Stimulated activated CD4-positive, alpha-beta T cell treated with anti-CD3 and anti-CD28 coated beads, Interleukin-2, amount 100 ng/mL, for 24 hours (primary cell): ENCODE measurements around the gene SPDYE3.
"Not testable (repeated sequence)": the region's sequence is repeated elsewhere in the genome, so short reads cannot be mapped to it uniquely, and the experiment has no call there.

Experiments used
- DNase-seq, 2 donors: peaks; one replicate each; pipeline ENCODE4 v3.0.0-alpha.2; 2020

Gene SPDYE3, protein sequence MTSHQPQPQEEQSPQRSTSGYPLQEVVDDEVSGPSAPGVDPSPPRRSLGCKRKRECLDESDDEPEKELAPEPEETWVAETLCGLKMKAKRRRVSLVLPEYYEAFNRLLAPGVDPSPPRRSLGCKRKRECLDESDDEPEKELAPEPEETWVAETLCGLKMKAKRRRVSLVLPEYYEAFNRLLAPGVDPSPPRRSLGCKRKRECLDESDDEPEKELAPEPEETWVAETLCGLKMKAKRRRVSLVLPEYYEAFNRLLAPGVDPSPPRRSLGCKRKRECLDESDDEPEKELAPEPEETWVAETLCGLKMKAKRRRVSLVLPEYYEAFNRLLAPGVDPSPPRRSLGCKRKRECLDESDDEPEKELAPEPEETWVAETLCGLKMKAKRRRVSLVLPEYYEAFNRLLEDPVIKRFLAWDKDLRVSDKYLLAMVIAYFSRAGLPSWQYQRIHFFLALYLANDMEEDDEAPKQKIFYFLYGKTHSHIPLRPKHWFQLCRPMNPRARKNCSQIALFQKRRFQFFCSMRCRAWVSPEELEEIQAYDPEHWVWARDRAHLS

DNA sequence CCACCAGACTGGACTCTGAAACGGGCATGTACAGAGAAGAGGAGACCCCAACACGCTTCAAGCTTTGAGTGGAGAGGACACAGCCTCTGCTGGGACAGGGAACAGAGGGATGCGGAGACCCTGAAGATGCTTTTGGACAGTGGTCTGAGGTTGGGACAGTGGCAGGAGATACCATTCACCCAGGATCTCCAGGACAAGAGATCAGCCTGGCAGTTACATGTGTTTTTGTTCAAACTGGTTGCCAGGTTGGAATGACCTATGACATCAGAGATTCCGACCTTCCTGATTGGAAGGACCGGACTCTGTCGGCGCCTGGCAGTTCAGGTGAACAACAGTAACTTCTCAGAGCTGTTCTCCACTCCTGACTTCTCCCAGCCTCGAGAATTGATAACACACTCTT is at the start of gene SPDYE3:
SPDYE3 (plus strand) TSS at position 301 of the 400 bp plus-strand sequence. CDS start 184 bp downstream, outside the sequence.
- DNase-seq = not testable (repeated sequence)

DNA sequence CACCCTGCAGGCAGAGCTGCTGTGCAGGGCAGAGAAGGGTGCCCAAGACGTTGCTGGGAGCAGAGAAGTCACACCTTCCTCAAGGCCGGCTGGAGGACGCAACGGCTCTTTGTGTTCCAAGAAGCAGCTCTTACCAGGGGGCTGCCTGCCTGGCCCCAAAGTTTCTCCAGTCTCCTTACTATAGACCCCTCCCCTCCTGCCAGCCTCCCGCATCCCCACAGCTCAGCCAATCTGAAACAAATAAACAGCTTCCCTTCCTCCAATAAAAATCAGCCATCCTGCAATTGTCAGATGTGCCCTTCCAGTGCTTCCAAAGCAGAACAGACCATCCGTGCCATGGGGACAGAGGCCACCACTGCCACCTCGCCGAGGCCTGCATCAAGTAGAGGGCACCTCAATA is 47.5 kb upstream of the SPDYE3 start:
- not testable (repeated sequence) for DNase-seq

DNA sequence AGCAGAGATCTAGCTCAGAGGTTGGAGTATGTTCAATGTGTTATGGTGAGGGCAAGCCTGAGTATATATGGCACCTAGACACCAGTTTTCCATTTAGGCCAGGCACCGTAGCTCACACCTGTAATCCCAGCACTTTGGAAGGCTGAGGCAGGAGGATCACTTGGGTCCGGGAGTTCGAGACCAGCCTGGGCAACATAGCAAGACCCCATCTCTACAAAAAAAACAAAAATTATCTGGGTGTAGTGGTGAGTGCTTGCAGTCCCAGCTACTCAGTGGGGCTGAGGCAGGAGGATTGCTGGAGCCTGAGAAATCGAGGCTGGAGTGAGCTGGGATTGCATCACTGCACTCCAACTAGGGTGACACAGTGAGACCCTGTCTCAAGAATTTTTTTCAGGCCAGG is 44.6 kb upstream of the SPDYE3 start:
- not testable (repeated sequence) for DNase-seq

DNA sequence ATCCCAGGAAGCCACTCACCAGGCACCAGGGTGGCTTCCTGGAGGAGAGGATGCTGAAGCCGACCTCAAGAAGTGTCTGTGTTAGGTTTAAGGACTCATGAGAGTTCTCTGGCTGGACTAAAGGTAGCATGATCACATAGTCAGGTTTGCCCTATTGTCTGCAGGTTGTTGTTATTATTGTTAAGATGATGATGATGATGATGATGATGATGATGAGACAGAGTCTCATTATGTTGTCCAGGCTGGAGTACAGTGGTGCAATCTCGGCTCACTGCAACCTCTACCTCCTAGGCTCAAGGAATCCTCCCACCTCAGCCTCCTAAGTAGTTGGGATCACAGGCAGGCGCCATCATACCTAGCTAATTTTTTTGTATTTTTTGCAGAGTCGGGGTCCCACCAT is 43.3 kb upstream of the SPDYE3 start:
- DNase-seq = not testable (repeated sequence)

DNA sequence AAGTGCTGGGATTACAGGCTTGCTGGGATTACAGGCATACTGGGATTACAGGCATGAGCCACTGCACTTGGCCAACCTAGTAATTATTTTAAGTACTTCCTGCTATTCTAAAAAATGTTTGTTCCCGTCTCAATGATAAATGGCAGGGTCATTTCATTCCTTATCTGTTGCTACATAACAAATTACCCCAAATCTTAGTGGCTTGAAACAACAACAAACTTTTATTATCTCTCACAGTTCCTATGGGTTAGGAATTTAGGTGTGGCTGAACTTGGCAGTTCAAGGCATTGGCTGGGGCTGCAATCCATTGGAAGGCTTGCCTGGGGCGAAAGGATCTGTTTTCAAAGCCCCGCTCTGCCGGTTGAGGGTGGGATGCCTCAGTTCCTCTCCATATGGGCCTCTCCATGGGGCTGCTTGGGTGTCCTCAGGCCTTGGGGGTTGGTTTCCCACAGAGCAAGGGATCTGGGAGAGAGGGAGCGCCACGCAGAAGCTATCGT is 42.8 kb upstream of the SPDYE3 start:
- not testable (repeated sequence) for DNase-seq

DNA sequence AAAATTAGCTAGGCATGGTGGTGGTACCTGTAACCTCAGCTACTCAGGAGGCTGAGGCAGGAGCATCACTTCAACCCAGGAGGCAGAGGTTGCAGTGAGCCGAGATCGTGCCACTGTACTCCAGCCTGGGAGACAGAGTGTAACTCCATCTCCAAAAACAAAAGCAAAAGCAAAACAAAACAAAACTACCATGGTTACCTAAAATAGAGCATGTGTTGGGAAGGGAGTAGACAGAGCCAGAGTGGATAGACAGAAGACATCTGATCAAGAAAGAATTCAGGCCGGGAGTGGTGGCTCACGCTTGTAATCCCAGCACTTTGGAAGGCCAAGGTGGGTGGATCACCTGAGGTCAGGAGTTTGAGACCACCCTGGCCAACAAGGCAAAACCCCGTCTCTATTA is 41.7 kb upstream of the SPDYE3 start:
- DNase-seq = not testable (repeated sequence)

DNA sequence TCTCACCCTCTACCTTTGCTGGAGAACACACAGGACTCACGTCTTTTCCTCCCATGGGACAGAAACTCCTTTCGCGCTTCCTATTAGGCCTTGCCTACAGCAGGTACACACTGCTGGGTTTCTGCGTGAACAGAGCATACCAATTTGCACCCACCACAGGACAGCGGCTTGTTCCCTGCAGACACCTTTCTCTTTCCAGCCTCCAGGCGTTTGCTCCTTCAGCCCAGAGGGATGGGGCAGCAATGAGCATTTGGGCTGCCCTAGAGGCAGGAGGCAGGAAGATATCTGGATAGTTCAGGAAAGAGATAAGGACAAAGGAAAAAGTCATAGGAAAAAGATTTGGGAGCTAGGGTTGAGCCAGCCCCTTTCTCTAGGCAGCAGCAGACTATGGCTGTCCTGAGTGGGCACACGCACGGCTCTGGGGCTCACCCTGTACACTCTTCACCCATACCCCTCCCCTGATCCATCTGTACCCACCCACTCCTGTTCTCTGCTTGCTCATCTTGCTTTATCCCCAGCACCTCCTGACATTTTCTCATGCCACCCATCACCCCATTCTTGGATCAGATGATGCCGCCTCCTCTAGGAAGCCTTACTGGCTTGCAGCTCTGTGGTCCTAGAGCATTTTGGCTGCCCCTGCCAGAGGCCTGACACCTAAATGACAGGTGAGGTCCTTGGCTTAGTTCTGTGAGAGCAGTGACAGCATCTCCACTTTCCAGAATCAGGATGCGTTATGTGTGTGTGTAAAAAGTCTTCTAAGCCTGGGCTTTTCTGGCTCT is 40.7 kb upstream of the SPDYE3 start:
- no peak for DNase-seq

DNA sequence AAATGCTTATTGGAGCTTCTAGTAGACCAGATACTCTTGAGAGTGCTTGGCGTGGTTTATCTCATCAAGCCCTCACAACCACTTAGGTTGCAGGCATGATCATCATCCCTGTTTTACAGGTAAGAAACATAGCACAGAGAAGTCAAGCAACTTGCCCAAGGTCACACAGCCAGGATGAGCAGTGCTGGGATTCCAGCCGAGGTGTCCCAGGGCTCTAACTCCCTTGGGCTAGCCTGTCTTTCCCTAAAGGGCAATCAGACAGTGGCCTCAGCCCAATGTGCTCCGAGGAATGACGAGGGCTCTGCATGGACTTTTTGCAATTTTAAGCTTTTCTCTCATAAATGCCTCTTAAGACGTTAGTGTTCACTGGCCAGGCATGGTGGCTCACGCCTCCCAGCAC is 39.9 kb upstream of the SPDYE3 start:
- DNase-seq = no peak

DNA sequence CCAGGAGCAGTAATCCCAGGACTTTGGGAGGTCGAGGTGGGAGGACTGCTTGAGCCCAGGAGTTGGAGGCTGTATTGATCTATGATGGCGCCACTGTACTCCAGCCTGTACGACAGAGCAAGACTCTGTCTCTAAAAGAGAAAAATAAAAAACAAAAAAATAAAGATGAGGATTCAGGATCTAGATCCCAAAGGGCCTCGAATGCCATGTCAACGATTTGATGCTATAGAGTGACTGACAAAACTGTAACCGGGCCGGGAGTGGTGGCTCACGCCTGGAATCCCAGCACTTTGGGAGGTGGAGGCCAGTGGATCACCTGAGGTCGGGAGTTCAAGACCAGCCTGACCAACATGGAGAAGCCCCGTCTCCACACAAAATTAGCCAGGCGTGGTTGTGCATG is 38.6 kb upstream of the SPDYE3 start:
- not testable (repeated sequence) for DNase-seq

DNA sequence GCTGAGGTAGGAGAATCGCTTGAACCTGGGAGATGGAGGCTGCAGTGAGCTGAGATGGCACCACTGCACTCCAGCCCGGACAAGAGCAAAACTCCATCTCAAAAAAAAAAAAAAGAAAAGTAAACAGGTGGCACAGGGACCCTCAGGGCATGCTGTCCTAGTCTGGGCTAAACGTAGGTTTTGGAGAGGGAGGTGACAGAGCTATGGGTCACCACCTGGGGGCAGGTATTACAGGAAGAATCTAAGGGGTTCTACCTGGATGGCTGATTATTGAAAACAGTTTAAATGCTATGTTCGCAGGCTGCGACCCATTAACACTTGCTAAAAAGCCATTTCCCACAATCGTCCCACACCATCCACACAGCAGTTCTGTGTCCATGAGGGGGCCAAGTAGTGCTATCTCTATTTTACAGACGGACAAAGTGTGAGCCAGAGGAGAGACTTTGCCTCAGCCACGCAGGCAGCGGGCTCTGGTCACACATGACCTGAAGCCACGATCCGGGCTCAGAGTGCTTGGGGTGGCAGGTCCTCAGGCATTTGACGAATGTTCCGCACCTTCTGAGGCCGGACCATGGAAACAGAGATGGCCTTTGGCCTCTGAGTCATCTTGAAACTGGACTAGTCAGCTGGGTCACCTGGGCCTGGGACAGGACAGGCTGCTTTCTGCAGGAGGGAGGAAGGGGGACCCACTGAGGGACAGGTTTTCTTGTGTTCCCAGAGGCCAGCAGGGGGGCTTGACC is 38.0 kb upstream of the SPDYE3 start:
- not testable (repeated sequence) for DNase-seq

DNA sequence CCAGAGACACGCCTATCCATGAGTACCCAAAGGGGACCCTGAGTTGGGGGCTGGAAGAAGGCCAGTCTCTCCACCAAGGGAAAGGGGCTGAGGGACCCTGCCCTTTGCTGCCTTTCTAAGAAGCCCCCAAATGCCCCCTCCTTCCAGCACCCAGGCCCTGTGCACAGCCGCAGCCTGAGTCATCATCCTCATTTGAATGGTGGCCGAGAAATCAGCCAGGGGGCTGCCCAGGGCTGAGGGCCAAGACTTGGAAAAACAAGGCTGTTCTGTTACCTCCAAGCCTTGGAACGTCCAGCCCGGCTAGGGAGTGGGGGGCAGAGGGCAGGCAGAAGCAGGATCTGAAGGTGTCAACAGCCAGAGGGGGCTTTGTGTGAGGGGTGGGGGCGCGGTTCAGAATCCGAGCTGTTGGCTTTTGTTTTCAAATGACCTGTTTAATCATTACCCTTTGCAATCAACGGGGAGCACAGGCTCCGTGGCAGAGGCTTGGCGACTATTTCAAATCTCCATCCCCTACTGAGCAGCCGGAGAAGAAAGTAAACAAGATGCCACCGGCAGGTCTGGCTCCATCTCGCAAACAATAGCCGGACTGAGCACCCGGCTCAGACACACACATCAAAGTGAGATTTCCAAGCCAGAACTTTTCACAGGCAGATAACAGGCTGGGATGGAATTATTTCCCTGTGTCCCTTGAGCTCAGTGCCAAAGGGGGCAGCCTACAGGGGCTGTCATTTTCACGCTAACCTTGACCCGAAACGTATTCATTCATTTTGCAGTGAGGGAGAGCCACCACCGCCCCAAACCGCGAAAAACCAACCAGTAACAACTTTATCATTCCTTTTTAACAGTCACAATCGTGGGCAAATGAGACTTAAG is 37.2 kb upstream of the SPDYE3 start:
- not testable (repeated sequence) for DNase-seq

DNA sequence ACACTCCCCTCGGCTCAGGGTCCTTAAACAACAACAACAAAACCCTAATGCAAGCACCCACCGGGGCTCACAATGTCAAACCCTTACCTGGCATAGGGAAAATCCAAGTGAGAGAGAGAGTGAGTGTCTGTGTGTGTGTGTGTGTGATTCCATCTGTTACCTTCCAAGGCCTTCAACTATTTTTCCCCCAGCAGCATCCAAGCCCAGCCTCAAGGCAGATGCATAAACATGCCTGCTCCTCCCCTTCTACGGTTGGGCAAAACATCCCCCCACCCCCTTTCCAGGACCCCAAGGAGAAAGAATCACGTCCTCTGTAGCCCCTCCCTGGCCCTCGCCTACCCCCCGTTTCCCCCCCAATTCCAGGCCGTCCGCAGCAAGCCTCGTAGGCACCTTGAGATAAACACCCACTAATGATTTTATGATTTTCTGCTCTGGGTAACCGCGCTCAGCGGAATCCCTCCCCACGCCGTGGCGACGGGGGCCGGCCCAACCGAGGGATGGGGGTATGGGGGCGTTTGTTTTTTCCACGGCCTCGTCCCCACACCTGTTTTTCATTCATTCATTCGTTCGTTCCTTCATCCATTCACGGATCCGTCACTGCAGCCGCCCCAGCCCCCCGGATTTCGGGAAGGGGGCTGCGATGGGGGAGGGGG is 36.4 kb upstream of the SPDYE3 start:
- DNase-seq = peak in 1 of 2 donors; percentile 14

DNA sequence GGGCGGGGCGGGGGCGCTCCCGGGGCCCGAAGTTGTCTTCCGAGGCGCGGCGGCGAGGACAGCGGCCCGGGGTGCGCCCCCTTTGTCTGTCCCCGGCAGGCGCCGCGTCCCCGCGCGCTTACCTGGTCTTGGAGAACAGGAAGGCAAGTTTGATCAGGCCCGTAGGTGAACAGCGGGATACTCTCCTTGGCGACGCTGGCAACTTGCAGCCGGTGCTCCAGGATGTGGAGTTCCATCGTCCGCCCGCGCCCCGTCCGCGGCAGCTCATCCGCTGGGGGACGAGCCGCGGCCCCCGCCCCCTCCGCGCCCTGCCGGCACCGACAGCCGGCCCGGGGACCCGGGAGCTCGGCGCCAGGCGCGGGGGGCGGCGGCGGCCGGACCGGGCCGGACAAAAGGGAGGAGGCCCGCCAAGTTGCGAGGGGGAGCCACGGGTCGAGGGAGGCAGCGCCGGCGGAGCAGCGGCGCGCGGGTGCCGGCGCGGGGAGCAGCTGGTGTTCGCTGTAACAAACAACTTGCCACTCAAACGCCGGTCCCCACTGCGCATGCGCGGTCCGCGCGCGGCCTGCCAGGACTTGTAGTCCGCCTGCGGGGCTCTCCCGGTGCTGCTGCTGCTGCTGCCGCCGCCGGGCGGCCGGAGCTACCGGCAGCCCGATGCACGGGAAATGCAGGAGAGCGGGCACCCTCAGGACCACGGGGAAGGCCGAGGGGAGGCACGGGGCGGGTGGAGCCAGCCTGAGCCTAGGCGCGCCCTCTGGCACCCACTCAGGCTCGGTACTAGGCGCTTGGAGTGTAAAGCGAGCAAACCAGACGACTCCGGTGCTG is 35.6 kb upstream of the SPDYE3 start:
- DNase-seq = peak; percentile 98 to 99

DNA sequence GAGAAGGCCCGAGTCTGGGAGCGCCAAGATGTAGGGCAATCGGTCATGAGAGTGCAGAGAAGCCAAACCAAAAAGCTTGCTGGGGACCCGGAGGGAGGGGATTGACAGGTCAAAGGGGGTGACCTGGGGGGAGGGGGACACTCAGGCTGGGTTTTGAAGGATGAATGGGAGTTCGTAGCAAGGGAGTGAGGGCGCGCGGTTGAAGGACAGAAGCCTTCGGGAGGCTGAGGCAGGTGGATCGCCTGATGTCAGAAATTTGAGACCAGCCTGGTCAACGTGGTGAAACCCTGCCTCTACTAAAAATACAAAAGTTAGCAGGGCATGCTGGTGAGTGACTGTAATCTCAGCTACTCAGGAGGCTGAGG is 35.0 kb upstream of the SPDYE3 start:
- not testable (repeated sequence) for DNase-seq

DNA sequence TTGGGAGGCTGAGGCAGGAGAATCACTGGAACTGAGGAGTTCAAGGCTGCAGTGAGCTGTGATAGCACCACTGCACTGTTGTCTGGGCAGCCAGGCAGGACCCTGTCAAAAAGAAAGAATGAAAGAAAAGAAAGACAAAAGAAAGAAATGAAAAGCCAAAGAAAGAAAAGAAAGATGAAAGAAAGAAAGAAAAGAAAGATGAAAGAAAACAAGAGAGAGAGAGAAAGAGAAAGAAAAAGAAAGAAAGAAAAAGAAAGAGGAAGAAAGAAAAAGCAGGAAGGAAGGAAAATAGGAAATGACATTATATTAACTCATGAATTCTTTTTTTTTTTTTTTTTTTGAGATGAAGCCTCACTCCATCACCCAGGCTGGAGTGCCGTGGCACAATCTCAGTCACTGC is 32.4 kb upstream of the SPDYE3 start:
- no peak for DNase-seq

DNA sequence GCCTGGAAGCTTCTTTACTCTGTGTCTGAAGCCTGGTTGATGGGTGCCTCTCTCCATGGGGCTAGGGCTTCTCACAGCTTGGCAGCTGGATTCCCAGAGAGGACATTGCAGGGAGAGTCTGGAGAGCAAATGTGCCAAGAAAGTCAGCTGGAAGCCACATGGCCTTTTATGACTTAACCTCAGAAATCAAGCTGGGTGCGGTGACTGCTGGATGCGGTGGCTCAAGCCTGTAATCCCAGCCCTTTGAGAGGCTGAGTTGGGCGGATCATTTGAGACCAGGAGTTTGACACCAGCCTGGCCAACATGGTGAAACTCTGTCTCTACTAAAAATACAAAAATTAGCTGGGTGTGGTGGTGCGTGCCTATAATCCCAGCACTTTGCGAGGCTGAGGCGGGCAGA is 31.4 kb upstream of the SPDYE3 start:
- DNase-seq = not testable (repeated sequence)

DNA sequence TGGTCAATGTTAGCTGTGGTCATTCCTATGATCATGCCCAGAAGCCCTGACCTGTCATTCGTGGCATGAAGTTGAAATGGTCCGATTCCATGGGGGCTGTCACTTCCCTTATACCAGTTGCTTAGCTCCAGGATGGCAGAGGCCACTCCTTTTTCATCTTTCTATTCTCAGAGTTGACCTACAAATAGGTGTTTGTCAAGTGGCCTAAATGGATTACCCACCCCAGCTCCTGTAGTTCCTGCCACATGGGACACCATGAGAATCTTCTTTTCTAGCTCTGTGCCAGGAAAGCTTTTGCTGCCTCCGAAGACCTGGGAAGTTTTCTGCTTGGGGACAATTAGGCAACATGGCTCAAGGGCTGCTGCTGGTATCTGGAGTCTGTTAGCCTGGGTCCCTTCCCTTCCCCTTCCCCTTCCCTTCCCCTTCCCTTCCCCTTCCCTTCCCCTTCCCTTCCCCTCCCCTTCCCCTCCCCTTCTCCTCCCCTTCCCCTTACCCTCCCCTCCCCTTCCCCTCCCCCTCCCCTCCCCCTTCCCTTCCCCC is 25.4 kb upstream of the SPDYE3 start:
- not testable (repeated sequence) for DNase-seq

DNA sequence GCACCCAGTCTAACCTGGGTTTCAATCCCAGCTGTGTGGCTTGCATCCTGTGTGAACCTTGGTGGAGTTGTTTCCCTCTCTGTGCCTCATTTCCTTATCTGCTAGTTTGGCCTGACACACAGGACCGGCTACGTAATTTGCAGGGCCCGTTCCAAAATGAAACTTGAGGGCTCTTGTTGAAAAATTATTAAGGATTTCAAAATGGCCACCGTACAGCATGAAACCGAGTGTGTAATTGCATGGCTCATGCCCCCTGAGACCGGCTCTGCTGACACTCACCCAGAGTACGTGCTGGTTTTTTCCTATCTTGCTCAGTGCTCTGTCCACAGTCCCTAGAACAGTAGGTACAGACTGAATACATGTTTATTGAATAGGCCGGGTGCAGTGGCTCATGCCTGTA is 24.4 kb upstream of the SPDYE3 start:
- DNase-seq = not testable (repeated sequence)

DNA sequence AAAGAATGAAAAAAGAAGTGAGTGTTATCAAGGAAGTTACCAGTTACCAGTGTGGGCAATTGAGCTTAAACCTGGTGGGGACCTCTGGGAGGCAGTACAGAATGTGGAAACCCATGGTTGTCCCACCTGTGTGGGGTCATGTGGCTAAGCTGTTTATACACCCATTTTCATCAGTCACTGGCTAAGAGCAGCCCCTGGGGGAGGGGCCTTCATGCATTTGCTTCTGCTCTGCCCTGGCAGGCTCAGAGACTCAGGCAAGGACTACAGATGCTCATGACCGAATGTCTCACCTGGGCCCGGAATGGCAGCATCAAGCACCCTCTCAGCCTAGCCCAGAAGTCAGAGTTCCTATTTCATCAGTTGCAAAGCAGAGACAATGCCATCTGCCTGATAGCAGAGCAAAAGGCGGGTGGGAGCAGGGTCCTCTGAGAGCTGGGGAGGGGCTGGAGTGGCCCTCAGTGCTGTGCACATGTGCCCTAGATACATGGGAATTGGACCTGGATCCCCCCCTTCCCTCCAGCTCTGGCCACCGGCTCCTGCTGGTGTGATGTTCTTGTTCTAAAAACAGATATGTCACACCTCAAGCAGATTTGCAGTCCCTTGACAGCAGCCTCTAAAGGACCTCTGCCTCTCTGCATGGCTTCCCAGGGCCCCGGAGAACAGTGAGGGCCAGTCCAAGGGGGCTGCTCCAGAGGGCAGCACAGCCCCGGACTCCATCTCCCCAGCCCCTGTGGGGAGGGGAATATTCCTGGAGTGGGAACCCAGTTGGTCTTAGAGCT is 20.1 kb upstream of the SPDYE3 start:
- not testable (repeated sequence) for DNase-seq
